ENCODE results near the gene RFTN1.

RFTN1 gene

GRCh38 chr3:16379838-16380237 is 133.7 kb downstream of the RFTN1 start:
- DNase-seq (ENCODE audit: low read depth in 2 of 2) = no peak

DNA sequence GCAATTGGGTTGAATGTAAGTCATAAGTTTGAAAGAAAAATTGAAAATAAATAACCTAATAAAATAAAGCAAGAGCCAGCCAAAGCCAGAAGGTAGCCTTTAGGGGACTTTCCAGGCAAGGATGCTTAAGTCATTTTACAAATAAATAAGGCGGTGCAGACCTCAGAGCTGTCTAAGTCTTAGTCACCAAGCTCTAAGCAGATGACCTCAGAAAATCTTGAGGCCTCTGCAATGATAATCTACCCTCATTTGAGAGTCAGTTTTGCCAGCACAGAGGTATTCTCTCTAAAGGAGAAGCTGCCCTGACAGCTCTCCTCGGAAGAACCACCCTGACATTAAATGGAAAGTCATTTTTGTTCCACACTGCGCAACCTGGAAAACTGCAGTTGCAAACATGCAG is 134.6 kb downstream of the RFTN1 start:
- no peak for DNase-seq (ENCODE audit: low read depth in 2 of 2)

DNA sequence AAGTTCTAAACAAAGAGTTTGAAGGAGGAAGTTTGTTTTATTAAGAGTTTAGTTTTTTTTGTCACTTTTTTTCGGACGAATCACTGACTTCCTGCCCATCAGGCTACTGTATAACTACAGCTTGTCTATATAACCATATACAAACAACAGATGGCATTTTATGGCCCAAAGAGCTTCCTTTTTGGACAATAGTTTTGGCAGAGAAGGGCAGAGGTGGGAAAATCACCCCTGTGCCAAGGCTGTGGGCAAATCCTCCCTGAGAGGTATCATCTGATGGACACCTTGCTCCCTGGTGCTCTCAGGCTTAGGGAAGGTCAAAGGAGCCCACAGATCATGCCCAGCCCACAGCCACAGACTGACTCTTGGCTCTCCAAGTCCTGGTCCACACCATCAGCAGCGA is 135.1 kb downstream of the RFTN1 start:
- DNase-seq (ENCODE audit: low read depth in 2 of 2) = no peak

- no peak for DNase-seq (ENCODE audit: low read depth in 2 of 2)
These were observed 135.6 kb downstream of the RFTN1 start for GRCh38 chr3:16377847-16378302.

DNA sequence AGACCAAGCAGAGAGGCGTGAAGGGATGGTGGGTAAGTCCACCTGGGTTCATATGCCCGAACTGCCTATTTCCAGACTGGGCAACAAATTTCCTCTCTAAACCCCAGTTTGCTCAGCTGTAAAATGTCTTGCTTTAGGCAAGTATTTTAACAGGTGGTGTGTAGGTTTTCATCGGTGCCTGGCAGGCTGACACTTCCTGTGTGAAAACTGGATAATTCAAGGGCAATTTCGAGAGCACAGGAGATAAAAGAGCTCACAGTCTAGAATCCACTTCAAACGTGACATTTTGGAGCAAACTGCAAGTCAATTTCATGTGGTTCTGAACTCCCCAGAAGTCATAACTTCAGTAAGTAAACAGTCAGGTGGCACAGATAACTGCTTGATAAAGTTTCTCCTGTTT is 136.3 kb downstream of the RFTN1 start:
- DNase-seq (ENCODE audit: low read depth in 2 of 2) = no peak

DNA sequence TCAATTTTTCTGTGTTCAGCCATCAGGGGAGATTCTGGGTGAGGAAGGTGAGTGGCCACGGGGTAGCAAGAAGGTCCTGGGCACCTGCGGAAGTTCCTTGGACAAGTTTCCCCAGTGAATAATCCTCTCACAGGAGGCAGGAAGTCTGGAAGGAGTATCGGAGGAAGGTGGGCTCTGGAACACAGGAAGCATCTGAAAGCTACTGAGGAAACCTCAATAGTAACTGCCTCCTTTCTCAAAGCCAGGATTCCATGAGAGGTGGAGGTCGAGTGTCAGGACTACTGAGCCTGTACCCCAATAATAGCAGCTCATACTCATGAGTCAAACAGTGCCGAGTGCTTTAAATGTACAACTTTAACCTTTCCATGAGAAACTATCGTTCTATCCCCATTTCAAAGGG is 137.6 kb downstream of the RFTN1 start:
- DNase-seq (ENCODE audit: low read depth in 2 of 2) = no peak

GRCh38 chr3:16374935-16375245 is 138.6 kb downstream of the RFTN1 start:
- DNase-seq (ENCODE audit: low read depth in 2 of 2) = no peak

GRCh38 chr3:16374047-16374934 is 139.2 kb downstream of the RFTN1 start:
- DNase-seq (ENCODE audit: low read depth in 2 of 2) = no peak

- no peak for DNase-seq (ENCODE audit: low read depth in 2 of 2)
These were observed 140.1 kb downstream of the RFTN1 start for GRCh38 chr3:16373341-16373946.

DNA sequence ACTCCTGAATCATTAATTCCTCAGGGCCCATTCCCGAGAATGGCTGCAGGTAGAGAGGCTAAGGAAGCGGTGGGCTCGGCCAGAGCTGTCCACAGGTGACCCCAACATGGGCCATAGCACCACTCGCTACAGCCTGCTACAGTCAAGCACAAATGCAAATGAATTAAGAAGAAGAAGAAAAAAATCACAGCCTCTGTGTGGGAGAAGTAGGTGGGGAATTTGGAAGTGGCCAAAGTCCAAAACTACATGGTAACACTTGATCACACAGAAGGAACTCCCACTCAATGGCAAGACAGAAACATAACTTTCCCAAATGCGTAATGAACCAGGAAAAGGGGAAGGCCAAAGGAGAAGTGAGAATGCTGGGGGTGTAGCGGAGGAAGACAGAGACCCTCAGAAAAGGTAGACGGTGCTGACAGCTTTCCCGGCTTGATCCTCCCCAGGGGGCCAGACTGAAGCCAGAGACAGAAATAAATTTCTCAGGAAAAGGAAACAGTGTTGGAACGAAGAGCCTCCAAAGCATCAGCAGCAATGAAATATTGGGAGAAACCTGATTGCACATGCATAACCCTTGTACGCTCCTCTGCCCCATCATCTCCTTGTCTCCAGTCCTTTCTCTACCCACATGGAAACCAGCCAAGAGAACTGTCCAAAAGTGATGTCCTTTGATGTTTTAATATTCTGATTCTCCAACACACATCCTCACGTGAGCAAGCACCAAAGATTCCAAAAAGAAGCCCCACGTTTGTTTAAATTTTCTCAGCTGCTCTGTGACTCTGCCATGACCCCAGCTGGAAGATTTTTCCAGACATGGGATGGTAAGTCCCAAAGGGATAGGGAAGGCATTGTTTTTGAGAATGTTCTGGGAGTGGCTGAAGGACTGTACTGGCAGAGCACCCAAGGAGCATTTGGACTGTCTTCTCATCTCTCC is 140.9 kb downstream of the RFTN1 start:
- DNase-seq (ENCODE audit: low read depth in 2 of 2) = no peak

DNA sequence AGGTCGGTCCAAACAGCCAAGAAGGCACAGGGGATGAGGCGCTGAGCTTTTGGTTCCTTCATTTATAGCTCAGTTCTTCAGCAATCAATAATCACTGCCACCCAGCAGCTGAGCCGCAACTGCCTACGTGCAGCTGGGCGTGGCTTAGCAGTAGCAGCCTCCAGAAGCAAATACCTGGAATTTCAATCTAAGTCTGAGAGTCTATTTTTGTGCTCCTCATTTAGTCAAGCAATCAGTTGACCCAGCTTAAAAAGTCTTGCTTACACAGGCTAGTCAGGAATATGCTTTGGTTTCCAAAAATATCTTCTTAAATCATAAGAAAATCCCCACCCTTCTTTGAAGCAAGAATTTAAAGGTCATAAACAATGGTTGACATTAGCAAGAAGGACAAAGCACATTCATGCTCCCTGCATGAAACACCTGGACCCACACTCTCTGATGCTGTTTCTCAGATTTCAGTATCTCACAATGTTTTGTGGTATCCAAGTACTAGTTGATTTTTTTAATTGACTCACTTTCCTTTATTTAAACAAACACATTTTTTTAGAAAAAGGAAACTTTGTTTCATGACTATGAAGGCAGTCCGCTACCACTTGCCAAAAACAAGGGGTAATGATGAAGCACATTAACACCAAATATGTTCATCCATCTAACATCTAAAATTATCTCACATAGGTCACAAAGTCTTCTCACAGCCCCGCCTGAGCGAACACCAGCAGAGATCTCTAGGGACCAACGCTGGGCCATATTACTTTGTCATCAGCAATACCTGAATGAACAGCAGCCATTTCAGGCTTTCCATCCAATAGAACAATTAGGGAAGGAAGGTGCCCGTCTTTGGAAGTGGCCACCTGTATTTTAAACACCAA is 142.4 kb downstream of the RFTN1 start:
- no peak for DNase-seq (ENCODE audit: low read depth in 2 of 2)

DNA sequence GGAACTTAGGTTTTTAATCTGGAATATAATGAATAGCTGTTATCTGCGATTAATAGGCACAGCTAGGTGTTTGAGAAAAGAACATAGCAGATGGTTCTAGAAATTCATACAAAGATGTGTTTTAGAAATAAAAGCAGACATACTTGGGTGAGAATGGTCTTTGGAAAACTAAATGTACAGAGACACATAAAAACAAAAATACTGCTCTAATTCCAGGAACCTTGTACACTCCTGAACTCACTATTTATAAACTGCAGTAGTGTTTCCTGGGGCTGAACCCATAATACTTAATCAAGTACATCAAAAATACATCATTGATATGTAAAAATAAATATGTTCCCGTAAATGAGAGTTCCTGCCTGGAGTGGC is 143.0 kb downstream of the RFTN1 start:
- DNase-seq (ENCODE audit: low read depth in 2 of 2) = no peak

DNA sequence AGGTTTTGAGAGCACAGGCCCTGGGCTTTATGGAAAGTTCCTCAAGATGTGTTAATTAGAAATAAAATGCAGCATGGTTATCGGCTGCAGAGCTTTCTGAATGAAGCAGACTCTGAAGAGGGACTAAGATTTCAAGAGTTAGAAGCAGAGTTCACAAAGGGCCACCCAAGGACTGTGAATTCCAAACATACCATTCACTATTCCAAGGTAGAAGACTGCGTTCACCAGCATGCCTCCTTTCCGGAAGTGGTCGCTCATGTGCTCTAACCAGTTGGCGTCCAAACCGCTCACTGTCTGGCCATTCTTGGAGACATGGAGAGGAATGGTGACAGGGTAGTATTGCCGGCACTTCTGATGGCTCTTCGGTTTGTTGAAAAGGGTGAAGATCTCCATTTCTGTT is 143.6 kb downstream of the RFTN1 start:
- no peak for DNase-seq (ENCODE audit: low read depth in 2 of 2)

DNA sequence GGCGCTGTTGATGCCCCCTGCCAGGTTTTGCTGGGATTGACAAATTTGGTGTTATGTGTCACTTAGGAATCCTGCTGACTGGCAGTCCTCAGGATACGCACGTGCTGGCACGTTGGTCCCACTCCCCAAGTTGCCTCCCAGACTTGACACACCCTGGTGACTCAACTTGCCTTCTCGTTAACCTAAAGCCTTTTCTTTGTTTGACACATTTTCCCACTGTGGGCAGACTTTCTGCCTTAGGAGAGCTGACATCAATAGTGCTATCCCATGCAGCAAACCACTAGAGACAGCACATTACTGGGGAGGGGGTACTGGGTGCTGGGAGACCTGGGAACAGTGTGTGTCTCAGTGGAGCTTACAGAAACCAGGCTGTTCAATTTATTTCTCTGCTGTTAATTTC is 144.2 kb downstream of the RFTN1 start:
- no peak for DNase-seq (ENCODE audit: low read depth in 2 of 2)

DNA sequence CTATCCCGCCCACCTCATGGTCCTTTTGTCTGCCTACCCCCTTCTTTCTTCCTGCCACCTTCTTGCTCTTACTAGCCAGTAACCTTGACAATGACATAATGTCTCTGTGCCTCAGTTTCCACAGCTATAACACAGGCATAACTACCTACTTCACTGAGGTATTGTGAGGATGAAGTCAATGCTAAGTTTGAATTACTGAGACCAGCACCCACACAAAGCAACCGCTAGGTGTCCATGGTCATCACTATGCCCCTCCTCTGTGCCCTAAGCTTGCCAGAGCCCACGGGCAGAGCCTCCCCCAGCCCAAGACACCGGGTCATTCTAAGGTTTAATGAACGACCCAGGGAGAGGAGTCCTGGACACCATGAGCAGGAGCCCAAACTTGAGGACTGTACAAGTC is 146.9 kb downstream of the RFTN1 start:
- no peak for DNase-seq (ENCODE audit: low read depth in 2 of 2)

DNA sequence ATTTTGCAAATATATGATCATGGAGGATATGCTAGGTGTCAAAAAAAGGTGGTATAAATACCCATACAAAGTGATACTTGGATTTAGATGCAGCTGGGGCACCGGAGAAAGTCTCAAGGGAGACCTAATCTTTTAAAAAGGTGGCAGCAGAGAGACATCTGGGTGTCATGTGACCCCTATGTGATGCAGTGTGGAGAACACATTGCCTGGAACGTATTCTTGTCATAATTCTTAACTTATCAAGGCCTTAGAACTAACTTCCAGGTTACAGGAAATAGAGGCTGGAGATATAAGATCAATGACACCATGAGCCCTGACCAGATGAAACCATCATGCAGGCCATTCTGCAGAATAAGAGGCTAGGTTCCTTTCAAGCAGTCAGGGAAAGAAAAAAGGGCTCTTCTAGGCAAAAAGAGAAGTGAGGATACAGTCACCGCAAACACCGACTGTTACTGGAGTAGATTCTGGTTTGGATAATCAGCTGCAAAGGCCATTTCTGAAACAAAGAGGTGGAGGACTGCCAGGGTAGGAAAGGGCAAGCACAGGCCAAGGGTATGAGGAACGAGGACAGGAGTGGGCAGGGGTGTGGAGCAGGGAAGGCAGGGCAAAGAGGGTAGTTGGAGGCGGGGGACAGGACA is 147.9 kb downstream of the RFTN1 start:
- DNase-seq (ENCODE audit: low read depth in 2 of 2) = no peak

- DNase-seq (ENCODE audit: low read depth in 2 of 2) = no peak
These were observed 148.5 kb downstream of the RFTN1 start for GRCh38 chr3:16364963-16365362.

GRCh38 chr3:16364323-16364722 is 149.2 kb downstream of the RFTN1 start:
- no peak for DNase-seq (ENCODE audit: low read depth in 2 of 2)

GRCh38 chr3:16363636-16364035 is 149.9 kb downstream of the RFTN1 start:
- DNase-seq (ENCODE audit: low read depth in 2 of 2) = no peak

- no peak for DNase-seq (ENCODE audit: low read depth in 2 of 2)
These were observed 150.7 kb downstream of the RFTN1 start for GRCh38 chr3:16362770-16363169.

DNA sequence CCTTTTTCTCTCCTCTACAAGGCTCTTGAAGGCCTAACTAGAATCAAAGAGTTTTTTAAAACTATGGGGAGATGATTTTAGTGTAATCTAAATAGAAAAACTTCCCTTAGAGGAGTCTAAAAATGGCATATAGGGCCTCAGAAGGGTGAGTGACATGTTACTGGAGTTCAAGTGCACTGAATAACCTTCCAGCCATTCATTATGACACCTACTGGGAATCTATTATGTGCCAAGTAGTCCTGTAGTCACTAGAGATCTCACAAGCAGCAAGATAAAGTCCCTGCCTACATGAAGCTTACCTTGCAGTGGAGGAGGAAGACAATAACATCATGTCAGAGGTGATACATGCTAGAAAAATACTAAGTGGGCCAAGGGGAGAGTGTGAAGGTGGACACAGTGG is 152.4 kb downstream of the RFTN1 start:
- DNase-seq (ENCODE audit: low read depth in 2 of 2) = no peak

Data from stimulated activated CD4-positive, alpha-beta T cell treated with anti-CD3 and anti-CD28 coated beads, Interleukin-15, amount 100 ng/mL, for 48 hours (primary cell).